ENCODE data around the gene EML6.

The EML6 gene

DNA sequence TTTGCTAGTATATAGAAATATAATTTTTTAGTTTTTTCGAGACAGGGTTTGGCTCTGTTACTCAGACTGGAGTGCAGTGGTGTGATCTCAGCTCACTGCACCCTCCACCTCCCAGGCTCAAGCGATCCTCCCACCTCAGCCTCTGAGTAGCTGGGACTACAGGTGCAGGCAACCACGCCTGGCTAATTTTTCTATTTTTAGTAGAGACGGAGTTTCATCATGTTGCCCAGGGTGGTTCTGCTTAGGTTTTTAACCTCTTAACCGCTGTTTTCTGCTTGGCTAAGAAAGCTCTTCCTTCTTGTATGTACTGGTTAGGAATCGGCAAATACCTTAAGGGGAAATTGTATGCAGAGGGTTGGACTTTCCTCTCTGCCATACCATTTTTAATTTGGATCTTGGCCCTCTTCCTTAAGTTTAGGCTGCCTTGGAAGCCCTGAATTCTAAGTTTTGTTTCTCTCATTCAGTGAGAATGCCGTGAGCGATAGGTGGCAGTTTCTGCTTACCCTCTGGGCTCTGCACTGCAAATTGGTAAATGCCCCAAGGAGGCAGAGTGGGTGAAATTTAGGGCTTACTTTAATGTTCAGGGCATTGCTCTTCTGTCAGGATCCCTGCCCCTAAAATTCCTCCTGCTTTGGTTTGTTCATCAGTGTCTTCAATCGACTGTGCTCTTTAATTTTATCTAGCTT lies 32.3 kb downstream of the EML6 start:
- no peak for DNase-seq (ENCODE audit: low read depth in 2 of 2)

DNA sequence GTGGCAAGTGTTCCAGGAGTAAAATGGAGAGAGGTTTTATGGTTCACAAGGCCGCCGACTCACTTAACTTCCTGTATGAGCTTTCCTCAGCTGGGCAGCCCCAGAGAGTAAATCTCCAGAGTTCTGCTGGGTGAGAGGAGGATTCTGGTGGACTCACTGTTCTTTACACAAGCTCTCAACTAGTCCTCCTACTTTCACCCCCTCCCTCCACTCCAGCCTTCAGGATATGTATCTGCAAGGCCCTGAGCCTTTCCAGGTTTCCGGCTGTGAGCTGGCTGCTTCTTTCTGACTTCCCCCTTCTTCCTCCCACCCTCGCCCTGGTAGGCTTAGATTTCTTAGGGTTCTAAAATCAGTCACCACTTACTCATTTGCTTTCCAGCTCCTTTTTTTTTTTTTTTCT lies 34.0 kb downstream of the EML6 start:
- DNase-seq (ENCODE audit: low read depth in 2 of 2), result no peak

DNA sequence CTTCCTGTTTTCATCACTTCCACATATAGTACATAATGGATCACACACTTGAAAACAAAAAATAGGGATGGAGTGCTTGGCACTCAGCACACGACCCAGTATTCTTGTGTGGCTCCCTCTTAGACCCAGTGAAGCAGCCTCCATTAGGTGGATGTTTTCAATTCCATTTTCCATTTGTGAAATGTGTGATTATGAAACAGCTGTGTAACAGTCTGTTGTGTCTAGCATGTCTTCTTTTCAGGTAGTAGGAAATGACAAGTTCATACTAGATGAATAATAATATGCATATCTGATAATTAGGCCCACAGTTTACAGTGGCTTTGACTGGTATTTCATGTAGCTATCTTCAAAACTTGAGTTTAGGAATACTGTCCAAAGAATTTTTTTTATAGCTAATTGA lies 35.5 kb downstream of the EML6 start:
- no peak for DNase-seq (ENCODE audit: low read depth in 2 of 2)

DNA sequence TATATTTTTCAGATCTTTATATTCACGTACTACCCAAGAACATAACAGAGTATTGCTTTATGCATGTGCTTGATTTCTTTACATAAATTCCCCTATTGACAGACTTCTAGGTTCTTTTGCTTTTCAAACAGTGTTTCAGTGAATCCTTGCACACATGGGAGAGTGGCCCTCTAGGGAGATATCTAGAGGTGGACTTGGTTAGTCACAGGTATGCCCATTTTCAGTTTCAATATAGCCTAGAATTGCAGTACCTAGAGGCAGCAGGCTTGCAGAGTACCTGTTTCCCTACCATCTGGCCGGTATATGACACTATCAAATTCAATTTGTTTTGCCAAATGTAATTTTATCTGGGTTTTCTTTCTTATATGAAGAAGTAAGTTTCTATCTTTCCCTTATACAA lies 36.8 kb downstream of the EML6 start:
- DNase-seq (ENCODE audit: low read depth in 2 of 2), result no peak

DNA sequence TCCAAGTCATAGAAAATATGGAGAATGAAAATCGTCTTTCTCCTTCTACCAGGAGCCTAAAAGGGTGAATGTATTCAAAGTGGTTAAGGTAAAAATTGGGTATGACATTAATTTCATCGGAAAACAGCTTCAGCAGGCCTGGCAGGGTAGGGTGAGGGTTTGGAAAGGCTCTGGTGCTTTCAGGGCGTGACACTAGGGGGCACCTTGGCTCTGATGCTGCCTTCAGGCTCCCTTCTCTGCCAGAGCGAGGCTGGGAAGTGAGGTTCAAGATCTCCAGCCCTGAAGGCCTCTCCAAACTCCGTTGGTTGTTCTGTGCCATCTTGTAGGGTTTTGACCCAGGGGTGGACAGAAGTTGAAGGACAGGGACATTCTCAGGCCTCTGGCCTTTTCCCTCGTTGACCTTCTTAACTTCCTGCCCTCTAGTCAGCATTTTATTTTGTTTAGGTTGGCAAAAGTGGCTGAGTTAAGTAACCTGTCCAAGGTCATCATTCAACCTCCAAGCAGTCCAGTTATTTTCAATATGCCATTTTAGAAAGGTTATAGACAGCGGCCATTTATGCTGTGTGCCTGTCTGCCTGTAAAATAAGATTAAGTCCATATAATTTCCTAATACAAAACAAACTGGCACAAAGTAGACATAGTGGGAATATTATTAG lies 40.3 kb downstream of the EML6 start:
- peak in 1 of 2 donors; percentile 23 for DNase-seq (ENCODE audit: low read depth in 2 of 2)

DNA sequence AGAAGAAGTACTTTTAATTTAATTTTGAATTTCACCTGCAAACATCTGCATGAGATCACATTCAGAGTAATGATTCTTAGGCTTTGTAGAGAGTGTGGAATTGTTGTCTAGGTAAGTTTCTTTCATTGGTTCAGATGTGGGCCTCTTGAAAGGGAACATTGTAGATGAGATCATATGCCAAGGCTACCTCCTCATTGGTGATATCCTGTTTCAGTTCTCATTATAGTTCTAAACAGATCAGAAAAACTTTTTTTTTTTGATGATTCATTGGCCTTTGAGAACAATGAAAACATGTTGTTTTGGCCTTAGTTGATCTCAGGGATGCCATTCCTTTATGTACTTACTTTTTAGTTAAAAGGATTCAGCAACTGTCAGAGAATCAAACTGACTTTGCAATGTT lies 44.5 kb downstream of the EML6 start:
- DNase-seq (ENCODE audit: low read depth in 2 of 2), result no peak

DNA sequence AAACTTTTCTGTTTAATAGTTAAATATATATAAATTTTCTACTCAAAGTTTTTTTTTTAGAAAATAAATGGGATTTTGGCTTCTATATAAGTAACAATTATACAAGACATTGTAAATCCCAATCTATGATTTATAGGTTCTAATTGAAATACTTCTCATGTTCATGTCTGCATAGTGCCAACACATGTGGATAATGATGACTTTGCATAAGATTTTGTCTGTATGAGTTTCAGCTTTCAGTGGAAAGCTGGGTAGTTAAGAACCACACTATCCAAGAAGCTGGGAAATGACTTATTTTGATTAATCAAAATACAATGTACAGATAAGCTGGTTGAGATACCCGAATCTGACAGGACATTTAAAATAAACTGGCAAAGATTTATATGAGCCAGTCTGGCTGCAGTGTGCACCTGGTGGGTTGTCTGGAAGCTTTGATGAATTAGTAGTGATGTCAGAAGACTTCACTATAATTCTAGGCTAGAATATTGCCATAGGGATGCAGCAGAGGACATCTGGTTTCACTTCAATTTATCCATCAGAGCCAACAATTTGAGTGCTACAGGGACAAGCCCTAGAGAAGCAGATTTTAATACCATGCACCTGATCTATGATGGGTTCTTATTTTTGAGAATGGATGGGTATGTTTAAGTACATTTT lies 45.4 kb downstream of the EML6 start:
- no peak for DNase-seq (ENCODE audit: low read depth in 2 of 2)

DNA sequence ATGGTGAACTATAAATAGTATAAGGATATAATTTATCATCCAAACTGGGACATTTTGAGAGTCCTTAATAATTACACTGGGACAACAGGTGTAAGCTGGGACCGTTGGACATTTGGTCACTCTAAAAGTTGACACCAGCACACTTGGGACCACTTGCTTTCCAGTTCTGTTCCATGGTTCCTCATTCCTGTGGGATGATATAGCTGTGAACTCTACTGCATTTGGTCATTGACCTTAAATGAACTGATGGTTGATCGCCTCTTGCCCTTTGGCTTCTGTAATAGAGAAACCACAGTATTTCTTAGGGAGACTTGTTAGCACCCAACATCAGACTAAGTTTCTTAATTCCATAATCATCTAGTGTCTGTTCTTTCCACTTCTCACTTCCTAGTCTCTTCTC lies 46.7 kb downstream of the EML6 start:
- no peak for DNase-seq (ENCODE audit: low read depth in 2 of 2)

DNA sequence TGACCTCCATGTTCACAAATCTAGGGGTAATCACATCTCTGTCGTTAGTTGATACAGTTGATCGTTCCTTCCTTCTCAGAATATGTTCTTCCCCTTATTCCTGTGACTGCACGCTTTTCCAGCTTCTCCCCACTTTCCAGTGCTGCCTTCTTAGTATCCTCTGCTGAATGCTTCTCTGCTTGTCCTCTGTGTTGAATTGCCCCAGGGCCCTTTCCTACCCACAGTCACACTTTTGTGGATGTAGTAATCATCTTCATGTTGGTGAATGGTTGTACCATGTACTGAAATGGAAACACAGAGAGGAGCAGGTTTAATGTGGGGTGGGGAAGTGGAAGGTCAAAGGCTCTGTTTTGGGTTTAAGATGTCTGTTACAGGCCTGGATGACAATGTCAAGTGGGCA lies 47.2 kb downstream of the EML6 start:
- DNase-seq (ENCODE audit: low read depth in 2 of 2), result no peak

DNA sequence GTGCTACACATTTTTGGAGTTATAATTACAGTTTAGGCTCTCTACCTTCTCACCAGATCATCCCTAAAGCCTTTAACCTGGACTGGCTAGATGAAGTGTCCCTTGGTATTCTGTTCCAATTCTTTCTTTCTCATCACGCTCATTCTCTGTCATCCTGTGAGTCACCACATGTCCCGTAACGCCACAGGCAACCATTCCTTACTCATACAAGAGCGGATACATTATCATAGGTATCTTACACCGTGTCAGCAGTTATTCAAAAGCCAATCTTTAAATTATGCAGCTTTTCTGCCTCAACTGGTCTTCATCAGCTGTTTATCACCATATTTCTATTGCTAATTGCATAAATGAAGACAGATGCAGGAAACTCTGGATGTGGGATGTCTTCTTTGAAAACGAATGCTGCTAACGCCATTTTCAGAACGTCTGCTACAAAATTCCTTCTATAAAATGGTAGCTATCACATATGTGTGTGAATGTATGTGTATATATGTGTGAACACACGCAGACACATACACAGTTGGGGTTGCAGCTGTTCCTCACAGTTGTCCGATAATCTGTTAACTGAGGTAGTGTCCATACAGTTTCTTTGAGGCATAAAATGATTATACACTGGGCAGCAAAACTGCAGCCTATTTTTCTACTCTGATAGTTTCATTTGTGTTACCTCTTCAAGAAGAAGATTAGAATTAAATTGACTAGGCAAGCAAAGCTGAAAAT lies 47.9 kb downstream of the EML6 start:
- no peak for DNase-seq (ENCODE audit: low read depth in 2 of 2)

DNA sequence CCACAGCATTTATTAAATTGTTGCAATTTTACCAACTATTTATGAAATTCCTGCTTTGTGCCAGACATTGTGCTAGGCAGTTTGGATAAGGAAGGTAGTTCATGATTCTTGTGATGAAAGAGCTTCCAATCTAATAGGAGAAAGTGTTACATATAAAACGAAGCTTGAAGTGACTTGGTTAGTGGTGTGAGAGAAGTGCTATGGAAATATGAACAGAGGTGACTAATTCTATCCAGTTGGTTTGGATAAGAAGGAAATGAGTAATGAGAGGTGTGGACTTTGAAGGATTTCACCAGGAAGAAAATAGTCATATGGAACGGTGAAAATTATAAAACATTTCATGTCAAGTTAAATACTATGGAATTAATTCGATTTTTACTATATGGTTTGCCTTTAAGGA lies 48.6 kb downstream of the EML6 start:
- DNase-seq (ENCODE audit: low read depth in 2 of 2), result no peak

DNA sequence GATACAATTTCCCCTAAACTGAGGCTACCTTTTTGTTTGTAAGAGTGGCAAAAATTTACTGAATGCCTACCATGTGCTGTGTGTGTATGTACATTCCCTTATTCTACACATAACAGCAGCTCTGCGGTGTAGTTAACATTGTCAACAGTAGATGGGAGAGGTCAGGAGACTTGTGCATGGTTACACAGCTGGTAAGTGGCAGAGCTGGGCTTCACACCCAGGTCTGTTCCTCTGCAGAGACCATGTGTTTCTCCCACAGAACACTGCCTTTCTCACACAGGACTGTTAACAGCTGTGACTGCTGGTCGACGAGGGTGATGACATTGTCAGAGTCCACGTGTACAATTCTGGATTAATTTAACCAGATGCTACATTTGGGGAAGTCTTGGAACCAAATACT lies 49.1 kb downstream of the EML6 start:
- no peak for DNase-seq (ENCODE audit: low read depth in 2 of 2)

DNA sequence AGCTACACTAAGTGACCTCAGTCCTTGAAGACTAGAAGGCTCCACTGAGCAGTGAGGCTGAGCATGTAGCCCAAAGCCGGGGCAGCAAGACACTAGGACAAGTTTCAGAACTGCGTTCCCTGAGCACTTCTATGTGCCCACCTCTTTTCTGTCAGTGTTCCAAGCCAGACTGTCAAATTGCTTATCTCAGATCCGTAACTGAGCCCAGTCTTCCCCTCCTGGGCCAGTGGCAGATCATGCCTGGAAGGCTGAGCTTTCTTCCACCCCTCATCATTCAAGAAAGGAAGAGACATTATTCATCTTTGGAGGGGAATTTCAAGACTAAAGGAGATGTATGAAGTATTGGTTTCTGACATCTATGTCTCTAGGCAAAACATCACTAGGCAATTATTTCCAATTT lies 49.8 kb downstream of the EML6 start:
- DNase-seq (ENCODE audit: low read depth in 2 of 2), result no peak

DNA sequence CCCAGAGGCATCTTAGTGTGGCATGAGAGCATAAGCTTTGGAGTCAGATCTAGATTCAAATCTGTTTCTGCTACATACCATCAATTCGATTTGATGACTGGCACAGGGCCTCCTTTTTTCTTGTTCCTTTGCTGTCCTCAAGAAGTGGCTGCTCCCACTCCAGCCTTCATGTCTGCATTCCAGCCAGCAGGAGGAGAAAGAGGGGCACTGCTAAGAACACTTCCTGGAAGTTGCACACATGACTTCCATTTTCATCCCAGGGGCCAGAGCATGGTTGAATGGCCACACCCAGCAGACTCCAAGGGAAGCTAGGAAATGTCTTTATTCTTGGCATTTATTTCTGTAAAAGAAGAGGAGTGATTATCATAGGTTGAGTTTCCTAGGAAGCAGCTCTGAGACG lies 50.4 kb downstream of the EML6 start:
- no peak for DNase-seq (ENCODE audit: low read depth in 2 of 2)

DNA sequence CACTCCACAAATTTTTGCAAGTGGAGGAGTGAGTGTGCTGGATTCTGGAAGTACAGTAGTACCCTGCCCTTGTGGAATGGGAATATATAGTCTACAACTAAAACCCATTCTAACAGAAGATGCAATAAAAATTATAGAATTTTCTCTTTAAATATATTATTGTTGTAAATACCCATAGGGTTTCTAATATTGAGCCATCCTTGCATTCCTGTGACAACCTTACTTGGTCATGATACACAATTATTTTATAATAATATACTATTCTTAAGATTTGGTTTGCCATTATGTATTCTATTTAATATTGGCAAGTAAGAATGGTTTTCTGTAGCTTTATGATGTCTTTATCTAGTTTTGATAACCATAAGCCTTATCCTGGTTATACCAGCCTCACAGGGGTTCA lies 52.2 kb downstream of the EML6 start:
- DNase-seq (ENCODE audit: low read depth in 2 of 2), result no peak

DNA sequence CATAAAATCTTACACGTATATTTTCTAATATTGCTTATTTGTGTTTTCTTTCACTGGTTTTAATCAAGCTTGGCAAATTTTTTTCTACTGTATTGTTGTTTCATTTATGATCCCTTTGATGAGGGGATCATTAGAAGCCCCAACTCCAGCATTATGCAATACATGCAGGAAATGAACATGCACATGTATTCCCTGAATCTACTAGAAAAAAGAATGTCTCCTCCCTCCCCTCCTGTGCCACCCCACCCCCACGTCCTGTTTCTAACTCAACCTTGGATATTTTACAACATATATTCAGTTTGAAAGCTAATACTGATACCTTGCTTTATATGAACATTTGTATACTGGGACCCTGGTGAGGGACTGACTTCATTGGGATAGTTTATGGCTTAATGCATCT lies 53.0 kb downstream of the EML6 start:
- DNase-seq (ENCODE audit: low read depth in 2 of 2), result no peak

DNA sequence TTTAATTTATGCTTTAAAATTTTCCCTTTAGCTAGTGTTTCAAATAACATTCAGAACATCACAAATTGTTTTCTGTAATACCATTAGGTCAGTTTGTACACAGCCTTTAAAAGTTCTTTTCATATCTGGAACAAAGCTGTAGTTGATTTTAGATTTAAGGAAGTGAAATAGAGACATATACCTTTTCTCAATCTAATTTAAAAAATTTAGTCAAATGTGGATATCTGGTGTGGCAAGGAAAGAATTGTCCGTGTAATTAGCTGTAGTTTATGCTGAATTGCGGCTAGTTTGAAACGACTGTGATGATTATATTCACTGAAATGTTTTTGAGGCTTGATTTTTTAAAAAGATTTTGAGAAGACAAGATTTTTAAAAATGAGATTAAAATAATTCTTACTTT lies 59.9 kb downstream of the EML6 start:
- no peak for DNase-seq (ENCODE audit: low read depth in 2 of 2)

DNA sequence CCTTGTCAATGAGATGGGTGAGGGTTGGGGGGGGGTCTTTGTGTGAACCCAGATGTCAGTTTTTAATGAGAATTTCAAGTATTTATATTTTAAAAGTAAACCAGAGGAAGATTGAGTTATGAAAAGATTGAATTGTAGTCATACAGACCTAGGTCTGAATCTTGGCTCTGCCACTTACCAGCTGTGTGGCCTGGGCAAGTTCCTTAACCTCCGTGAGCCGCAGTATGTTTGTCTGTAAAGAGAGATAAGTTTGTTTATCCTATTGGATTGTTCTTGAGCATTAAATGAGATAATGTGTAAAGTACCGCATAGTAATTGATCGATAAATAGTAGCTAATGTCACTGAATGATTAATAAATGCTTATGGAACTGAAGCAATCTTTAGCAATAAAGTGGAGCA lies 63.8 kb downstream of the EML6 start:
- no peak for DNase-seq (ENCODE audit: low read depth in 2 of 2)

DNA sequence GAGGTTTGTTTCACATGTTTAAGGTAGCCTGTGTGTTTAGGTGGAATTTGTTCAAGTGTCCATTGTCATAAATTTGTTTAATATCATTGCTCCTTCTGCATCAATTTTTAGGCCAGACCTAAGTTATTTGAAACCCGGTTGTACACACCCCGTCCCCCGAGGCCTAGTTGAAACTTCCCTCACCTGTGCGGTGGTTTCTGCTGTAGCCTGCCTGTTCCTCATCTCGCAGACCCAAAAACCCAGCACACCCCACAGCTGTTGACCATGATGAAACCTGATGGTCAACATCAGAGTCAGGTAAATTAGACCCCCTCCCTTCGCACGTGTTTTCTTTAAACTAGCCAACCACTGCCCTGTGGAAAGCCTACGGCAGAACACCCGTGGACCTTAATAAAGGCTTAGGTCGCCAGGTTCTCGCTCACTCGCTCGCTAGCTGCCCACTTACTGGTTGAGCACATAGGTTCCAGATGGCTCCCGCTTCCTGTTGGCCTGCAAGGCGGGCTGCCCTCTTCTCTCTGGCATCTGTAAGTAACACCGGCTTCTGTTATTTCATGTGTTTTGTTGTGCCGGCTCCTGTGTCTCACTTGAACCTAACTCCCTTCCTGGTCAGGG lies 64.4 kb downstream of the EML6 start:
- DNase-seq (ENCODE audit: low read depth in 2 of 2), result no peak

DNA sequence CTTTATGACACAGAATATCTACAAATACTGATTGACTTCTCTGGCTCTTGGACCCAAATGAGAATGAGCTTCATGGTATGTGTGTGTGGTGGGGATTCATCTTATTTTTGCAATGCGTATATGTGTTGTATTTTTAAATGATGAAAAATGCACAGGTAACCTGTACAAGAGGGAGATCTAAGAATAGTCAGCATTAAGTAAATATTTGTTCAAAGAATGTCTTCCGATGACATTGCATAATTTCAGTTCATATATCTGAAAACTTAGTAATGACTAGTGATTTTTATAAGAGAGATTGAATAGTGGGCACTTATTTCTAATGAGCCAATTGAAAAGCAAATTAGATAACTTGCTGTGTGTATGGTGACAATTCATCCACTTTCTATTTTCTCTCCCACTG lies 66.4 kb downstream of the EML6 start:
- no peak for DNase-seq (ENCODE audit: low read depth in 2 of 2)

DNA sequence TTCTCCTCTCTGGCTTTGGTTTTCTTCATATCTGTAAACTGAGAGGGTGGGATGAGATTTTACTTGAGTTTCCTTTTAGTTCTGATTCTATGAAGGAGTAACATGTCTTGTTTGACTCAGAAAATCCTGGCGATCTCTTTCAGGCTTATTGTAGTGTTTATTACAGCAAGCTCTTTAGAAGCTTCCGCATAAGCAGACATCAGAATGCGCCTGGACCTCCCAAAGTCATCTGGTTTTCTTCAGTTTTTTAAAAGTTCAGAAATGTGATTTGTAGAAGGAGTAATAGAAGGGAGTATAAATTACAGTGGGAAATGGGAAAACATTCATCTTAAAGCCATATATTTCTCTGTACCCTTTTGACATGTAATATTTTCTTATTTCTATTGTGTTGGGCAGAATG lies 68.4 kb downstream of the EML6 start:
- no peak for DNase-seq (ENCODE audit: low read depth in 2 of 2)

DNA sequence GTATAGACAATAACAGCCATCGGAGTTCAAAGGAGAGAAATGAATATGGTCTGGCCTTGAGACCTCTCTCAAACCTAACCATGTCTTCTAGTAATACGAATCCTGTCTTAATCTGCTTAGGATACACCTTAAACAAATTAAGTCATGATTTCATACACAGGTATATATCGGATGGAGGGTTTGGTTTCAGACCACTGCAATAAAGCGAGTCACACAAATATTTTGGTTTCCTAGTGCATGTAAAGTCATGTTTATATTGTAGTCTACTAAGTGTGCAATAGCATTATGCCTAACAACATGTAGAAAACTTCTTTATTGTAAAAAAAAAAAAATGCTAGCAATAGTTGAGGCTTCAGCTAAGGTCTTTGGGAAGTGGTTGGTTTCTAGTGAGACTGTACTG lies 73.8 kb downstream of the EML6 start:
- no peak for DNase-seq (ENCODE audit: low read depth in 2 of 2)
